ENCODE measurements around the gene NFATC2. TPM values are rescaled to one million over a fixed set of nuclear protein-coding genes. Genes with fewer than 3 reads are reported as not detected.

The NFATC2 gene
- total and polyA plus RNA-seq, 2 experiments from 2014 or later = 4.9 to 8.3 TPM

GRCh38 chr20:51375561-51375960 is 167.0 kb downstream of the NFATC2 start:
- Histone ChIP-seq H3K27ac (no peak overlapping the region), H3K27me3 (no peaks in the 10 kb centered on the region), H3K36me3 (replicated peaks; ENCODE audit: insufficient read depth, low read depth) (no peaks in the 10 kb centered on the region), H3K4me3 (no peak overlapping the region), H3K4me1 (ENCODE audit: insufficient read depth) (peaks cover 4% of the 10 kb centered on the region), H2AFZ (no peak overlapping the region), H3K9me3 (ENCODE audit: low read depth) (no peaks in the 10 kb centered on the region), H3K9me2 (replicated peaks; ENCODE audit: insufficient read depth) (no peaks in the 10 kb centered on the region), H3K79me2 (no peaks in the 10 kb centered on the region), H4K20me1 (ENCODE audit: insufficient read depth, poor library complexity, severe bottlenecking) (no peaks in the 10 kb centered on the region), H3K4me2 (no peak overlapping the region)
- TF ChIP-seq EZH2phosphoT487 (IDR thresholded peaks at IDR 0.05; ENCODE audit: low read depth, severe bottlenecking, unreplicated experiment) (no peak), CTCF (IDR thresholded peaks at IDR 0.05; ENCODE audit: poor library complexity) (no peak), EZH2 (IDR thresholded peaks at IDR 0.05; ENCODE audit: borderline replicate concordance) (no peak)
- no peak for DNase-seq (ENCODE audit: low spot score)
- WGBS (ENCODE audit: low lambda C conversion rate, missing lambda C conversion rate) = 84% methylated on average over 8 of the region's 8 CpGs

GRCh38 chr20:51374961-51375360 is 167.6 kb downstream of the NFATC2 start:
- no peaks in the 10 kb centered on the region for H3K9me3 ChIP-seq (ENCODE audit: low read depth)
- H4K20me1 ChIP-seq (ENCODE audit: insufficient read depth, poor library complexity, severe bottlenecking) = no peaks in the 10 kb centered on the region
- H3K79me2 ChIP-seq = no peaks in the 10 kb centered on the region
- no peak overlapping the region for H3K4me3 ChIP-seq
- peak overlapping the region; percentile 37 for H3K27ac ChIP-seq
- DNase-seq (ENCODE audit: low spot score) = no peak
- no peak overlapping the region for H2AFZ ChIP-seq
- TF ChIP-seq CTCF (IDR thresholded peaks at IDR 0.05; ENCODE audit: poor library complexity) (no peak), EZH2 (IDR thresholded peaks at IDR 0.05; ENCODE audit: borderline replicate concordance) (no peak)
- H3K36me3 ChIP-seq (replicated peaks; ENCODE audit: insufficient read depth, low read depth) = no peaks in the 10 kb centered on the region
- H3K27me3 ChIP-seq = no peaks in the 10 kb centered on the region
- peaks cover 4% of the 10 kb centered on the region for H3K4me1 ChIP-seq (ENCODE audit: insufficient read depth)
- H3K4me2 ChIP-seq = no peak overlapping the region
- WGBS (ENCODE audit: low lambda C conversion rate, missing lambda C conversion rate) = 96% methylated on average over 8 of the region's 9 CpGs
- no peaks in the 10 kb centered on the region for H3K9me2 ChIP-seq (replicated peaks; ENCODE audit: insufficient read depth)

- H2AFZ ChIP-seq = no peak overlapping the region
- no peaks in the 10 kb centered on the region for H3K36me3 ChIP-seq (replicated peaks; ENCODE audit: insufficient read depth, low read depth)
- no peaks in the 10 kb centered on the region for H4K20me1 ChIP-seq (ENCODE audit: insufficient read depth, poor library complexity, severe bottlenecking)
- TF ChIP-seq EZH2phosphoT487 (IDR thresholded peaks at IDR 0.05; ENCODE audit: low read depth, severe bottlenecking, unreplicated experiment) = no peak
- TF ChIP-seq EZH2 (IDR thresholded peaks at IDR 0.05; ENCODE audit: borderline replicate concordance) = no peak
- TF ChIP-seq CTCF (IDR thresholded peaks at IDR 0.05; ENCODE audit: poor library complexity) = no peak
- H3K27me3 ChIP-seq = no peaks in the 10 kb centered on the region
- no peaks in the 10 kb centered on the region for H3K79me2 ChIP-seq
- peak; percentile 20 for DNase-seq (ENCODE audit: low spot score)
- H3K9me2 ChIP-seq (replicated peaks; ENCODE audit: insufficient read depth) = no peaks in the 10 kb centered on the region
- H3K4me2 ChIP-seq = peak overlapping the region; percentile 2
- H3K4me1 ChIP-seq (ENCODE audit: insufficient read depth) = peaks cover 4% of the 10 kb centered on the region
- no peak overlapping the region for H3K4me3 ChIP-seq
- H3K9me3 ChIP-seq (ENCODE audit: low read depth) = no peaks in the 10 kb centered on the region
- H3K27ac ChIP-seq = peak overlapping the region; percentile 37
- WGBS (ENCODE audit: low lambda C conversion rate, missing lambda C conversion rate) = 68% methylated on average over 4 of the region's 4 CpGs
Observed at GRCh38 chr20:51374456-51374830, 168.1 kb downstream of the NFATC2 start.
